Upper lobe of right lung (tissue), 1 donor: ENCODE measurements around the gene INTU. TPM values are rescaled to one million over a fixed set of nuclear protein-coding genes. Genes with fewer than 3 reads are reported as not detected.
A peak's percentile ranks its signal among the peaks of the same experiment; 100 is the strongest.

Source experiments
- ATAC-seq: fragments of 200-7000 bp; cut with Tn5 transposase; one replicate; pipeline ENCODE4 v1.9.1; 2020; ENCODE audit warnings: mild to moderate bottlenecking, moderate library complexity
- DNase-seq: peaks from one replicate; pipeline ENCODE4 v3.0.0-alpha.2; 2020
- H3K27ac ChIP-seq: fragments of 200-600 bp; one replicate; pipeline ENCODE4 v1.8.0; 2022
- H3K27me3 ChIP-seq: fragments of 200-600 bp; one replicate; pipeline ENCODE4 v1.8.0; 2022; ENCODE audit warnings: mild to moderate bottlenecking
- H3K36me3 ChIP-seq: fragments of 200-600 bp; one replicate; pipeline ENCODE4 v1.8.0; 2022
- H3K4me1 ChIP-seq: fragments of 200-600 bp; one replicate; pipeline ENCODE4 v1.8.0; 2022
- H3K4me3 ChIP-seq: fragments of 200-600 bp; one replicate; pipeline ENCODE4 v1.8.0; 2022; ENCODE audit warnings: mild to moderate bottlenecking
- H3K9me3 ChIP-seq: fragments of 200-600 bp; one replicate; pipeline ENCODE4 v1.8.0; 2022
- intact Hi-C: fragments of 100-400 bp; cut with DNase I; formaldehyde crosslinking; loops from one replicate; pipeline ENCODE4 v1.11.0; 2022
- total RNA-seq: library from RNA; stranded (reverse); fragmentation: NEBNext Ultra II Directional; extraction: Animal tissue kit (Norgen Biotek cat#: 25700); gene quantifications from one replicate; pipeline ENCODE4 v1.2.1, GENCODE V29; 2021
- TF ChIP-seq, protein P1 (sequence below): fragments of 200-600 bp; IDR thresholded peaks from one replicate; pipeline ENCODE4 v1.8.0; 2022; ENCODE audit warnings: antibody characterized with exemption
- donor health status: DM: no; HTN: yes; CAD: no; lungs with severe emphysema.

INTU gene
- total RNA-seq, 1 donor from 2014 or later, result 11.4 TPM

DNA sequence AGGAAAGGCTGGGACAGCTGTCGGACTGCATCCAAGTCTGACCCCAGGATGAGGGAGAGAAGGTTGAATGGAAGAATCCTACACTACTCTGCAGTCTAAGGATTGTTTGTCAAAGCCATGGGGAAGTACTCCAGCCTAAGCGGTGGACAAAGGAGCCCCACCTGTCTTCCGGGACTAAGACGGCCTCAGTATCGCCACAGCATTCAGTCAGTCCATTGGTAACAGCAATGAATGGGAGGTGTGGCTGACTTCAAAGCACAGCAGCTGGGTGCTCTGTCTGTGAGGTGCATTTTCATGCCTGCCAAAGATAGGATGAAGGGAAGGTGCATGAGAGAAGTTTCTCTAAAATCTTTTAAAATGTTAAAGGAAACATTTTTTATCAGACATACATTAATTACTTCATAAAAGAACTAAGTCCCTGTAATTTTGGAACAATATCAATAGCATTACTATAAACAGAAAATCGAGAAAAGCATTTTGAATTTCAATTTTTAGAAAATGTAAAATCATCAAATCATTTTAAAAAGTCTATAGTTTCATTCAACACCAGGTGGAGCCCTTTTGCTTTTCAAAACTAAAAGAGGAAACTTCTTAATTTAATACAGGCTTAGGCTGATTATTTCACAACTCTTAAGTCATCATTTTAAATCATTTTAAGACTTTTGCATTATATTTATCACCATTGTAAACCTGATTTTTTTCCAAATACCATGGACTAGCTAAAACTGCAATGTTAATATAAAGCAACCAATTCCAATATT, 27.6 kb upstream of the INTU start:
- no peak for ATAC-seq
- TF ChIP-seq, protein P1, sequence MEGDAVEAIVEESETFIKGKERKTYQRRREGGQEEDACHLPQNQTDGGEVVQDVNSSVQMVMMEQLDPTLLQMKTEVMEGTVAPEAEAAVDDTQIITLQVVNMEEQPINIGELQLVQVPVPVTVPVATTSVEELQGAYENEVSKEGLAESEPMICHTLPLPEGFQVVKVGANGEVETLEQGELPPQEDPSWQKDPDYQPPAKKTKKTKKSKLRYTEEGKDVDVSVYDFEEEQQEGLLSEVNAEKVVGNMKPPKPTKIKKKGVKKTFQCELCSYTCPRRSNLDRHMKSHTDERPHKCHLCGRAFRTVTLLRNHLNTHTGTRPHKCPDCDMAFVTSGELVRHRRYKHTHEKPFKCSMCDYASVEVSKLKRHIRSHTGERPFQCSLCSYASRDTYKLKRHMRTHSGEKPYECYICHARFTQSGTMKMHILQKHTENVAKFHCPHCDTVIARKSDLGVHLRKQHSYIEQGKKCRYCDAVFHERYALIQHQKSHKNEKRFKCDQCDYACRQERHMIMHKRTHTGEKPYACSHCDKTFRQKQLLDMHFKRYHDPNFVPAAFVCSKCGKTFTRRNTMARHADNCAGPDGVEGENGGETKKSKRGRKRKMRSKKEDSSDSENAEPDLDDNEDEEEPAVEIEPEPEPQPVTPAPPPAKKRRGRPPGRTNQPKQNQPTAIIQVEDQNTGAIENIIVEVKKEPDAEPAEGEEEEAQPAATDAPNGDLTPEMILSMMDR, result peak; percentile 66
- Histone ChIP-seq H3K36me3 (no peaks in the 10 kb centered on the region), H3K4me3 (no peak overlapping the region), H3K27me3 (no peaks in the 10 kb centered on the region), H3K27ac (no peak overlapping the region), H3K4me1 (no peaks in the 10 kb centered on the region), H3K9me3 (no peaks in the 10 kb centered on the region)
- no peak for DNase-seq
- intact Hi-C loops, result loop anchor here (5.0 kb wide), 1 partner anchor 127 kb away; the partner anchor contains the start of gene SLC25A31

DNA sequence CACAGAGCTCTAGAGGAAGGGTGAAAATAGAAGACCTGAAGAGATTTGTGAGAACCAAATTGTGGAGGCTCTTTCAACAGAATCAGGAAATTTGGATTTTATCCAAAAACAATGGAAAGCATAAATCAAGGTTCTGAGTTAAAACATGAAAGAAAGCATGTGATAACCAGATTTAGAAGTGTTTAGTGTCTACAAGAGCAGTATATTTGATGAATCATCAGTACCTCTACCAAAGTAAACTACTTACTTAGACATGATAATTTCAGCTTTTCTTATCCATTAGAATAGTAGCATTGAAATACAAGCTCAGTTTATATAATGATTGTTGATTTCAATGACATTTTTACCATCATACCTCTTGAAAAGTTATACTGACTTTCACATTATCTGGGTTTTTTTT, 25.9 kb upstream of the INTU start:
- H3K4me1 ChIP-seq, result no peaks in the 10 kb centered on the region
- H3K9me3 ChIP-seq, result no peaks in the 10 kb centered on the region
- no peak overlapping the region for H3K27ac ChIP-seq
- ATAC-seq, result no peak
- no peaks in the 10 kb centered on the region for H3K36me3 ChIP-seq
- H3K4me3 ChIP-seq, result no peak overlapping the region
- no peak for DNase-seq
- no peaks in the 10 kb centered on the region for H3K27me3 ChIP-seq
- TF ChIP-seq, protein P1, result no peak
- intact Hi-C loops, result loop anchor here (5.0 kb wide), 1 partner anchor 125 kb away; the partner anchor contains the start of gene SLC25A31

DNA sequence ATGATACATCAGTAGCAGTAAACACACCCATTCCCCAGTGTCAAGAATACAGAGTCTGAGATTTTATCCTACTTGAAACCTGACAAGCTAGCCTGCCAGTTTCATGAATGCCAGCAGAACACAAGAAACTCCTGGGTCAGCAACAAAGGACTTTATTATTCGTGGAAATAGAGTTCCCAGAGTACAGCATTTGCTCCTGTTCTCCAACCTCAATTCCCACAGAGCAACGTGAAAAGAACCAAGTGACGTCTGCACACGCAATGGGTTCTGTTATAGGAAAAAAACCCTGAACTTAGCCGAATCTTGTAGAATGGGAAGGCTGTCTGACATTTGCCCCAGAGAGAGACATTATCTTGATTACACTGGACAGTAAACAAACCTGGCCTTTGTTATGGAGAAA, 23.3 kb upstream of the INTU start:
- Histone ChIP-seq H3K27me3 (no peaks in the 10 kb centered on the region), H3K4me3 (no peak overlapping the region), H3K36me3 (no peaks in the 10 kb centered on the region), H3K9me3 (no peaks in the 10 kb centered on the region), H3K27ac (no peak overlapping the region), H3K4me1 (no peaks in the 10 kb centered on the region)
- ATAC-seq (no peak), DNase-seq (no peak)
- TF ChIP-seq, protein P1, result no peak
- intact Hi-C loops, result loop anchor here (5.0 kb wide), 1 partner anchor 123 kb away; the partner anchor contains the start of gene SLC25A31

DNA sequence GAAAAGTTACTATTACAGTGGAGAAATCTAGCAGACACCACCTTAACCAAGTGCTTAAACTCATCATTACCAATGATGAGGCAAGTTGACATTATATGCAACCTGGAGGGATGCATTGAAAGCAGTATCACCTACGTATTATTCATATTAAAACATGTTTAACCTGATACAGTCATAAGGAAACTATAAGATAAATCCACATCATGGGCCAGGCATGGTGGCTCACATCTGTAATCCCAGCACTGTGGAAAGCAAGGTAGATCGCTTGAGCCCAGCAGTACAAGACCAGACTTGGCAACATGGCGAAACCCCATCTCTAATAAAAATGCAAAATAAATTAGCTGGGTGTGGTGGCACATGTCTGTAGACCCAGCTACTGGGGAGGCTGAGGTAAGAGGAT, 22.3 kb upstream of the INTU start:
- intact Hi-C loops, result no loop called here
- Histone ChIP-seq H3K4me3 (no peak overlapping the region), H3K27me3 (no peaks in the 10 kb centered on the region), H3K27ac (no peak overlapping the region), H3K36me3 (no peaks in the 10 kb centered on the region), H3K9me3 (no peaks in the 10 kb centered on the region), H3K4me1 (no peaks in the 10 kb centered on the region)
- DNase-seq (no peak), ATAC-seq (no peak)
- TF ChIP-seq, protein P1, result no peak

DNA sequence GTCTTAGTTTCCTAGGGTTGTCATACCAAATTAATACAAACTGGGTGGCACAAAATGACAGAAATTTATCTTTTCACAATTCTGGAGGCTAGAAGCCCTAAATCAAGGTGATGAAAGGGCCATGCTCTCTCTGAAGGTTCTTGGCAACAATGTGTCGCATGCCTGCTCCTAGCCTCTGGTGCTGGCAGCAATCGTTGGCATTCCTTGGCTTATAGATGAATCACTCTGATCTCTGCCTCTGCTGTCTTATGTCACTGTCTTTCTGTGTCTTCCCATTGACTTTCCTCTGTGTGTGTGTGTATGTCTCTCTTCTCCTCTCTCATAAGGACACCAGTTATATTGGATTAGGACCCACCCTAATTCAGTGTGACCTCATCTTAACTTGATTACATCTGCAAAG, 15.9 kb upstream of the INTU start:
- H3K4me3 ChIP-seq, result no peak overlapping the region
- ATAC-seq, result no peak
- no peak overlapping the region for H3K27ac ChIP-seq
- no peaks in the 10 kb centered on the region for H3K36me3 ChIP-seq
- H3K27me3 ChIP-seq, result peaks cover 19% of the 10 kb centered on the region
- TF ChIP-seq, protein P1, result no peak
- H3K9me3 ChIP-seq, result no peaks in the 10 kb centered on the region
- no peak for DNase-seq
- intact Hi-C loops, result no loop called here
- H3K4me1 ChIP-seq, result no peaks in the 10 kb centered on the region
